Smooth muscle cell (in vitro differentiated cells): Measurements from ENCODE around the gene RGL4. TPM values are rescaled to one million over a fixed set of nuclear protein-coding genes. Genes with fewer than 3 reads are reported as not detected.

Source experiments
- DNase-seq: peaks from one replicate; lab custom pipeline; 2025; ENCODE audit not compliant: unreplicated experiment; lab: John Stamatoyannopoulos, UW
- H2AFZ ChIP-seq: fragments of 200-600 bp; sonication (generic); 2 replicates; pipeline ENCODE4 v1.6.0; 2016; ENCODE audit warnings: antibody characterized with exemption, low read depth, mild to moderate bottlenecking
- H3F3A ChIP-seq: fragments of 200-600 bp; sonication (generic); 2 replicates; pipeline ENCODE4 v1.6.0; 2017; ENCODE audit warnings: antibody characterized with exemption, low read depth
- H3K27ac ChIP-seq: fragments of 200-600 bp; sonication (generic); 2 replicates; pipeline ENCODE4 v1.5.1; 2016; ENCODE audit warnings: low read depth, mild to moderate bottlenecking
- H3K27me3 ChIP-seq: fragments of 200-600 bp; sonication (generic); 2 replicates; pipeline ENCODE4 v1.6.1; 2016; ENCODE audit warnings: low read depth, mild to moderate bottlenecking
- H3K36me3 ChIP-seq: fragments of 200-600 bp; sonication (generic); 2 replicates; pipeline ENCODE4 v1.5.1; 2016; ENCODE audit warnings: low read depth
- H3K4me1 ChIP-seq: fragments of 200-600 bp; sonication (generic); 2 replicates; pipeline ENCODE4 v1.5.1; 2016; ENCODE audit warnings: low read depth
- H3K4me2 ChIP-seq: fragments of 200-600 bp; sonication (generic); 2 replicates; pipeline ENCODE4 v1.6.0; 2016; ENCODE audit warnings: mild to moderate bottlenecking
- H3K4me3 ChIP-seq: fragments of 200-600 bp; sonication (generic); 2 replicates; pipeline ENCODE4 v1.5.1; 2016; ENCODE audit warnings: mild to moderate bottlenecking
- H3K79me2 ChIP-seq: fragments of 200-600 bp; sonication (generic); 2 replicates; pipeline ENCODE4 v1.6.0; 2016; ENCODE audit warnings: low read depth, mild to moderate bottlenecking
- H3K9ac ChIP-seq: fragments of 200-600 bp; sonication (generic); 2 replicates; pipeline ENCODE4 v1.6.0; 2016; ENCODE audit warnings: low read depth
- H3K9me3 ChIP-seq: fragments of 200-600 bp; sonication (generic); replicated peaks from 2 replicates; pipeline ENCODE4 v1.5.1; 2016; ENCODE audit warnings: low read depth
- H4K20me1 ChIP-seq: fragments of 200-600 bp; sonication (generic); 2 replicates; pipeline ENCODE4 v1.6.0; 2016; ENCODE audit warnings: low read depth
- CTCF ChIP-seq: fragments of 200-600 bp; sonication (generic); IDR thresholded peaks from 2 replicates; pipeline ENCODE4 v1.5.1; 2017; ENCODE audit warnings: borderline replicate concordance, mild to moderate bottlenecking, antibody characterized with exemption; ENCODE audit not compliant: insufficient read depth, poor library complexity, severe bottlenecking
- WGBS: methylation state at CpG from one replicate; pipeline ENCODE4 v1.1.7; 2016; ENCODE audit warnings: low lambda C conversion rate; 5-methylcytosine and 5-hydroxymethylcytosine counted together
- polyA plus RNA-seq: library from polyadenylated mRNA; unstranded; fragments of >200 nt; fragmentation: Nextera tagmentation; extraction: Ambion mirVana; gene quantifications from 2 replicates; pipeline ENCODE4 v1.2.1, GENCODE V29; 2016
- total RNA-seq: library from RNA; depleted of rRNA; stranded (reverse); fragments of >200 nt; gene quantifications from 2 replicates; pipeline ENCODE4 v1.2.3, GENCODE V29; 2014

RGL4 gene
- total and polyA plus RNA-seq, 2 experiments from 2014 or later: 0.23 TPM; not detected in 1

DNA sequence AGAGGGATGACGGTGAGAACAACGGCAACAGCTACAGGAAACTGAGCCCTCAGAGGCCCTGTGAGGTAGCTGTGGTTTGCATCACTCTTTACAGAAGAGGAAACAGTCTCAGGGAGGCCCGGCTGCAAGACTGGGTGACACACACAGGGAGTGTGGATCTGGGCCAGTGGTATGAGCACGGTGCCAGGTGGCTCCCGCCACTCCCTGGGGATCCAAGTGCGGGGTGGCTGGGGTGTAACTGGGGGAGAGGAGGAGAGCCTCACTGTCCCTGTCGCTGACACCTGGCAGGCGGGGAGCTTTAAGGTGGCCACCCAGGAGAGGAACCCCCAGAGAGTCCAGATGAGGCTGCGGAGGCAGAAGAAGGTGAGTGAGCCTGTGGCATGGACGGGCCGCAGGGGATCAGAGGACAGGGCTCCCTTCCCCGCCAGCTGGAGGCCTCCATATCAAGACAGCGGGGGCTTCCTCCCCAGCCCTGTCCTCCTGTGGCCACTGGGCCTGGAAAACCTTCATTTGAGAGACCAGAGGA lies 5.6 kb downstream of the RGL4 start:
- Histone ChIP-seq H3K9me3 (no peaks in the 10 kb centered on the region), H3K9ac (no peak overlapping the region), H3K4me3 (no peak overlapping the region), H3K27ac (no peak overlapping the region), H3K79me2 (no peaks in the 10 kb centered on the region), H3K27me3 (no peaks in the 10 kb centered on the region), H3K4me2 (no peak overlapping the region), H2AFZ (no peak overlapping the region), H4K20me1 (peaks cover 41% of the 10 kb centered on the region), H3K36me3 (peaks cover 6% of the 10 kb centered on the region), H3K4me1 (no peaks in the 10 kb centered on the region), H3F3A (no peaks in the 10 kb centered on the region)
- no peak for DNase-seq
- no peak for TF ChIP-seq CTCF
- 96% methylated on average over 13 of the region's 13 CpGs for WGBS

- Histone ChIP-seq H3K79me2 (no peaks in the 10 kb centered on the region), H3K4me2 (no peak overlapping the region), H3K27ac (no peak overlapping the region), H4K20me1 (peaks cover 50% of the 10 kb centered on the region), H3F3A (no peaks in the 10 kb centered on the region), H3K9me3 (no peaks in the 10 kb centered on the region), H3K4me3 (no peak overlapping the region), H3K4me1 (no peaks in the 10 kb centered on the region), H2AFZ (no peak overlapping the region), H3K27me3 (no peaks in the 10 kb centered on the region), H3K9ac (no peak overlapping the region), H3K36me3 (peaks cover 6% of the 10 kb centered on the region)
- WGBS: 95% methylated on average over 11 of the region's 11 CpGs
- no peak for TF ChIP-seq CTCF
- no peak for DNase-seq
Measured at GRCh38 chr22:23697031-23697970, 6.5 kb downstream of the RGL4 start.

DNA sequence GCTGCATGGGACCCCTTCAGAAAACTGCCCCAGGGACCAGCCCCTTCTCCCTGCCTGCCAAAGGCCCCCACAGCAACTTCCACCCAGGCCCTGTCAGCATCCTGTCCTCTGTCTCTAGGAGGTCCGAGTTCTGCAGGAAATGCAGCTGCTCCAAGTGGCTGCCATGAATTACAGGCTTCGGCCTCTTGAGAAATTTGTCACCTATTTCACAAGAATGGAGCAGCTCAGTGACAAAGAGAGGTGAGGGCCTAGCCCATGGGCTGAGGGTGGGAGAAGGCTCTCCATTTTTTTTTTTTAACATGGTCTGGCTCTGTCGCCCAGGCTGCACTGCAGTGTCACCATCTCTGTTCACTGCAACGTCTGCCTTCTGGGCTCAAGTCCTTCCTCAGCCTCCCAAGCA lies 7.3 kb downstream of the RGL4 start:
- no peak for TF ChIP-seq CTCF

More for the DNA sequence above, 7.3 kb downstream of the RGL4 start:
- 92% methylated on average over 4 of the region's 4 CpGs for WGBS
- DNase-seq: no peak
- H3K4me1 ChIP-seq: no peaks in the 10 kb centered on the region
- H3K27ac ChIP-seq: no peak overlapping the region
- no peak overlapping the region for H3K4me2 ChIP-seq
- H3K36me3 ChIP-seq: peaks cover 8% of the 10 kb centered on the region
- H3F3A ChIP-seq: no peaks in the 10 kb centered on the region
- no peak overlapping the region for H2AFZ ChIP-seq
- no peaks in the 10 kb centered on the region for H3K27me3 ChIP-seq
- H4K20me1 ChIP-seq: peaks cover 58% of the 10 kb centered on the region
- no peaks in the 10 kb centered on the region for H3K9me3 ChIP-seq
- H3K9ac ChIP-seq: no peak overlapping the region
- H3K79me2 ChIP-seq: no peaks in the 10 kb centered on the region
- H3K4me3 ChIP-seq: no peak overlapping the region
